GM23338 (cell line): ENCODE data around the gene MAPK8IP3.

Experiments
- CREB1 ChIP-seq: fragments of 250-450 bp; sonication (Bioruptor Pico); IDR thresholded peaks from 2 replicates; pipeline ENCODE4 v1.5.0; 2020; ENCODE audit warnings: low read depth, mild to moderate bottlenecking, moderate library complexity
- EZH2 ChIP-seq: fragments of 200-600 bp; sonication (generic); IDR thresholded peaks from one replicate; pipeline ENCODE4 v1.8.0; 2017; ENCODE audit warnings: antibody characterized with exemption, mild to moderate bottlenecking, low read depth; ENCODE audit not compliant: unreplicated experiment
- EZH2phosphoT487 ChIP-seq: fragments of 200-600 bp; sonication (generic); IDR thresholded peaks from one replicate; pipeline ENCODE4 v1.8.1; 2018; ENCODE audit warnings: antibody characterized with exemption; ENCODE audit not compliant: unreplicated experiment
- JUNB ChIP-seq: IDR thresholded peaks from one replicate; pipeline ENCODE4 v1.6.1; 2016; ENCODE audit warnings: antibody characterized with exemption; ENCODE audit not compliant: unreplicated experiment
- NANOG ChIP-seq: IDR thresholded peaks from 2 replicates; pipeline ENCODE4 v1.6.1; 2016; ENCODE audit warnings: antibody characterized with exemption, borderline replicate concordance
- POLR2AphosphoS5 ChIP-seq: IDR thresholded peaks from 2 replicates; pipeline ENCODE4 v1.6.1; 2016; ENCODE audit warnings: antibody characterized with exemption, low read depth
- STAT1 ChIP-seq: IDR thresholded peaks from one replicate; pipeline ENCODE4 v1.6.1; 2016; ENCODE audit warnings: antibody characterized with exemption; ENCODE audit not compliant: unreplicated experiment
- ZNF114 ChIP-seq: fragments of 250-450 bp; sonication (Bioruptor Pico); IDR thresholded peaks from 2 replicates; pipeline ENCODE4 v1.5.0; 2020; ENCODE audit warnings: mild to moderate bottlenecking, moderate library complexity
- TF ChIP-seq, protein P1 (sequence below), 2 experiments: fragments of 200-600 bp in 1 of 2; sonication (generic) in 1 of 2; conservative IDR thresholded peaks; 2 replicates each; pipeline versions ENCODE4 v1.5.1 to v1.6.1; 2016 to 2017; ENCODE audit warnings: antibody characterized with exemption in 2 of 2, low read depth in 2 of 2, mild to moderate bottlenecking in 2 of 2, moderate library complexity in 1 of 2
- TF ChIP-seq, protein P2 (sequence below): IDR thresholded peaks from one replicate; pipeline ENCODE4 v1.6.1; 2018; ENCODE audit warnings: antibody characterized with exemption; ENCODE audit not compliant: unreplicated experiment
- TF ChIP-seq, protein P3 (sequence below): IDR thresholded peaks from 2 replicates; pipeline ENCODE4 v1.6.1; 2016; ENCODE audit warnings: antibody characterized with exemption
- TF ChIP-seq, protein P4 (sequence below): fragments of 250-450 bp; sonication (Bioruptor Pico); IDR thresholded peaks from 2 replicates; pipeline ENCODE4 v1.5.0; 2020; ENCODE audit warnings: mild to moderate bottlenecking, moderate library complexity

DNA sequence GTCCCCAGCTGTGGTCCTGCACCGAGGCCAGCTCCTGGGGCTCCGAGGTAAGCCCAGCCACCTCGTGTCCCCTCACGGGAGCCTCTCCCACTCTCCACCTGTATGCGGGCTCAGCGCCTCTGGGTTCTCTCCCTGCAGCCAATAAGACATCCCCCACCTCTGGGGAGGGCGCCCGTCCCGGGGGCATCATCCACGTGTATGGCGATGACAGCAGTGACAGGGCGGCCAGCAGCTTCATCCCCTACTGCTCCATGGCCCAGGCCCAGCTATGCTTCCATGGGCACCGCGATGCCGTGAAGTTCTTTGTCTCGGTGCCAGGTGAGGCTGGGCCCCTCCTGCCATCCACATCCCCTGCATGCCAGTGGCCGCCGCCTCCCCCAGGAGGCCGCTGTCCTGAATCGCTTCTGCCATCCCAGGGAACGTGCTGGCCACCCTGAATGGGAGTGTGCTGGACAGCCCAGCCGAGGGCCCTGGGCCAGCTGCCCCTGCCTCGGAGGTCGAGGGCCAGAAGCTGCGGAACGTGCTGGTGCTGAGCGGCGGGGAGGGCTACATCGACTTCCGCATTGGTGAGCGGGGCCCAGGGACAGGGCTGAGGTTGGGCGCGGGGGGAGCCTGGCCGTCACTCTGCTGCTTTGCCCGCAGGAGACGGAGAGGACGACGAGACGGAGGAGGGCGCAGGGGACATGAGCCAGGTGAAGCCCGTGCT is 62.2 kb downstream of the MAPK8IP3 start:
- no peak for TF ChIP-seq EZH2phosphoT487
- TF ChIP-seq EZH2 = no peak
- TF ChIP-seq, protein P1, sequence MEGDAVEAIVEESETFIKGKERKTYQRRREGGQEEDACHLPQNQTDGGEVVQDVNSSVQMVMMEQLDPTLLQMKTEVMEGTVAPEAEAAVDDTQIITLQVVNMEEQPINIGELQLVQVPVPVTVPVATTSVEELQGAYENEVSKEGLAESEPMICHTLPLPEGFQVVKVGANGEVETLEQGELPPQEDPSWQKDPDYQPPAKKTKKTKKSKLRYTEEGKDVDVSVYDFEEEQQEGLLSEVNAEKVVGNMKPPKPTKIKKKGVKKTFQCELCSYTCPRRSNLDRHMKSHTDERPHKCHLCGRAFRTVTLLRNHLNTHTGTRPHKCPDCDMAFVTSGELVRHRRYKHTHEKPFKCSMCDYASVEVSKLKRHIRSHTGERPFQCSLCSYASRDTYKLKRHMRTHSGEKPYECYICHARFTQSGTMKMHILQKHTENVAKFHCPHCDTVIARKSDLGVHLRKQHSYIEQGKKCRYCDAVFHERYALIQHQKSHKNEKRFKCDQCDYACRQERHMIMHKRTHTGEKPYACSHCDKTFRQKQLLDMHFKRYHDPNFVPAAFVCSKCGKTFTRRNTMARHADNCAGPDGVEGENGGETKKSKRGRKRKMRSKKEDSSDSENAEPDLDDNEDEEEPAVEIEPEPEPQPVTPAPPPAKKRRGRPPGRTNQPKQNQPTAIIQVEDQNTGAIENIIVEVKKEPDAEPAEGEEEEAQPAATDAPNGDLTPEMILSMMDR (conservative IDR thresholded peaks at IDR 0.05; ENCODE audit: low read depth in 2 of 2) = no peak
- TF ChIP-seq POLR2AphosphoS5 = no peak
- TF ChIP-seq JUNB = no peak
- TF ChIP-seq, protein P2, sequence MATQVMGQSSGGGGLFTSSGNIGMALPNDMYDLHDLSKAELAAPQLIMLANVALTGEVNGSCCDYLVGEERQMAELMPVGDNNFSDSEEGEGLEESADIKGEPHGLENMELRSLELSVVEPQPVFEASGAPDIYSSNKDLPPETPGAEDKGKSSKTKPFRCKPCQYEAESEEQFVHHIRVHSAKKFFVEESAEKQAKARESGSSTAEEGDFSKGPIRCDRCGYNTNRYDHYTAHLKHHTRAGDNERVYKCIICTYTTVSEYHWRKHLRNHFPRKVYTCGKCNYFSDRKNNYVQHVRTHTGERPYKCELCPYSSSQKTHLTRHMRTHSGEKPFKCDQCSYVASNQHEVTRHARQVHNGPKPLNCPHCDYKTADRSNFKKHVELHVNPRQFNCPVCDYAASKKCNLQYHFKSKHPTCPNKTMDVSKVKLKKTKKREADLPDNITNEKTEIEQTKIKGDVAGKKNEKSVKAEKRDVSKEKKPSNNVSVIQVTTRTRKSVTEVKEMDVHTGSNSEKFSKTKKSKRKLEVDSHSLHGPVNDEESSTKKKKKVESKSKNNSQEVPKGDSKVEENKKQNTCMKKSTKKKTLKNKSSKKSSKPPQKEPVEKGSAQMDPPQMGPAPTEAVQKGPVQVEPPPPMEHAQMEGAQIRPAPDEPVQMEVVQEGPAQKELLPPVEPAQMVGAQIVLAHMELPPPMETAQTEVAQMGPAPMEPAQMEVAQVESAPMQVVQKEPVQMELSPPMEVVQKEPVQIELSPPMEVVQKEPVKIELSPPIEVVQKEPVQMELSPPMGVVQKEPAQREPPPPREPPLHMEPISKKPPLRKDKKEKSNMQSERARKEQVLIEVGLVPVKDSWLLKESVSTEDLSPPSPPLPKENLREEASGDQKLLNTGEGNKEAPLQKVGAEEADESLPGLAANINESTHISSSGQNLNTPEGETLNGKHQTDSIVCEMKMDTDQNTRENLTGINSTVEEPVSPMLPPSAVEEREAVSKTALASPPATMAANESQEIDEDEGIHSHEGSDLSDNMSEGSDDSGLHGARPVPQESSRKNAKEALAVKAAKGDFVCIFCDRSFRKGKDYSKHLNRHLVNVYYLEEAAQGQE = no peak
- no peak for TF ChIP-seq CREB1
- TF ChIP-seq, protein P3, sequence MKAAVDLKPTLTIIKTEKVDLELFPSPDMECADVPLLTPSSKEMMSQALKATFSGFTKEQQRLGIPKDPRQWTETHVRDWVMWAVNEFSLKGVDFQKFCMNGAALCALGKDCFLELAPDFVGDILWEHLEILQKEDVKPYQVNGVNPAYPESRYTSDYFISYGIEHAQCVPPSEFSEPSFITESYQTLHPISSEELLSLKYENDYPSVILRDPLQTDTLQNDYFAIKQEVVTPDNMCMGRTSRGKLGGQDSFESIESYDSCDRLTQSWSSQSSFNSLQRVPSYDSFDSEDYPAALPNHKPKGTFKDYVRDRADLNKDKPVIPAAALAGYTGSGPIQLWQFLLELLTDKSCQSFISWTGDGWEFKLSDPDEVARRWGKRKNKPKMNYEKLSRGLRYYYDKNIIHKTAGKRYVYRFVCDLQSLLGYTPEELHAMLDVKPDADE = no peak
- no peak for TF ChIP-seq STAT1
- TF ChIP-seq, protein P4, sequence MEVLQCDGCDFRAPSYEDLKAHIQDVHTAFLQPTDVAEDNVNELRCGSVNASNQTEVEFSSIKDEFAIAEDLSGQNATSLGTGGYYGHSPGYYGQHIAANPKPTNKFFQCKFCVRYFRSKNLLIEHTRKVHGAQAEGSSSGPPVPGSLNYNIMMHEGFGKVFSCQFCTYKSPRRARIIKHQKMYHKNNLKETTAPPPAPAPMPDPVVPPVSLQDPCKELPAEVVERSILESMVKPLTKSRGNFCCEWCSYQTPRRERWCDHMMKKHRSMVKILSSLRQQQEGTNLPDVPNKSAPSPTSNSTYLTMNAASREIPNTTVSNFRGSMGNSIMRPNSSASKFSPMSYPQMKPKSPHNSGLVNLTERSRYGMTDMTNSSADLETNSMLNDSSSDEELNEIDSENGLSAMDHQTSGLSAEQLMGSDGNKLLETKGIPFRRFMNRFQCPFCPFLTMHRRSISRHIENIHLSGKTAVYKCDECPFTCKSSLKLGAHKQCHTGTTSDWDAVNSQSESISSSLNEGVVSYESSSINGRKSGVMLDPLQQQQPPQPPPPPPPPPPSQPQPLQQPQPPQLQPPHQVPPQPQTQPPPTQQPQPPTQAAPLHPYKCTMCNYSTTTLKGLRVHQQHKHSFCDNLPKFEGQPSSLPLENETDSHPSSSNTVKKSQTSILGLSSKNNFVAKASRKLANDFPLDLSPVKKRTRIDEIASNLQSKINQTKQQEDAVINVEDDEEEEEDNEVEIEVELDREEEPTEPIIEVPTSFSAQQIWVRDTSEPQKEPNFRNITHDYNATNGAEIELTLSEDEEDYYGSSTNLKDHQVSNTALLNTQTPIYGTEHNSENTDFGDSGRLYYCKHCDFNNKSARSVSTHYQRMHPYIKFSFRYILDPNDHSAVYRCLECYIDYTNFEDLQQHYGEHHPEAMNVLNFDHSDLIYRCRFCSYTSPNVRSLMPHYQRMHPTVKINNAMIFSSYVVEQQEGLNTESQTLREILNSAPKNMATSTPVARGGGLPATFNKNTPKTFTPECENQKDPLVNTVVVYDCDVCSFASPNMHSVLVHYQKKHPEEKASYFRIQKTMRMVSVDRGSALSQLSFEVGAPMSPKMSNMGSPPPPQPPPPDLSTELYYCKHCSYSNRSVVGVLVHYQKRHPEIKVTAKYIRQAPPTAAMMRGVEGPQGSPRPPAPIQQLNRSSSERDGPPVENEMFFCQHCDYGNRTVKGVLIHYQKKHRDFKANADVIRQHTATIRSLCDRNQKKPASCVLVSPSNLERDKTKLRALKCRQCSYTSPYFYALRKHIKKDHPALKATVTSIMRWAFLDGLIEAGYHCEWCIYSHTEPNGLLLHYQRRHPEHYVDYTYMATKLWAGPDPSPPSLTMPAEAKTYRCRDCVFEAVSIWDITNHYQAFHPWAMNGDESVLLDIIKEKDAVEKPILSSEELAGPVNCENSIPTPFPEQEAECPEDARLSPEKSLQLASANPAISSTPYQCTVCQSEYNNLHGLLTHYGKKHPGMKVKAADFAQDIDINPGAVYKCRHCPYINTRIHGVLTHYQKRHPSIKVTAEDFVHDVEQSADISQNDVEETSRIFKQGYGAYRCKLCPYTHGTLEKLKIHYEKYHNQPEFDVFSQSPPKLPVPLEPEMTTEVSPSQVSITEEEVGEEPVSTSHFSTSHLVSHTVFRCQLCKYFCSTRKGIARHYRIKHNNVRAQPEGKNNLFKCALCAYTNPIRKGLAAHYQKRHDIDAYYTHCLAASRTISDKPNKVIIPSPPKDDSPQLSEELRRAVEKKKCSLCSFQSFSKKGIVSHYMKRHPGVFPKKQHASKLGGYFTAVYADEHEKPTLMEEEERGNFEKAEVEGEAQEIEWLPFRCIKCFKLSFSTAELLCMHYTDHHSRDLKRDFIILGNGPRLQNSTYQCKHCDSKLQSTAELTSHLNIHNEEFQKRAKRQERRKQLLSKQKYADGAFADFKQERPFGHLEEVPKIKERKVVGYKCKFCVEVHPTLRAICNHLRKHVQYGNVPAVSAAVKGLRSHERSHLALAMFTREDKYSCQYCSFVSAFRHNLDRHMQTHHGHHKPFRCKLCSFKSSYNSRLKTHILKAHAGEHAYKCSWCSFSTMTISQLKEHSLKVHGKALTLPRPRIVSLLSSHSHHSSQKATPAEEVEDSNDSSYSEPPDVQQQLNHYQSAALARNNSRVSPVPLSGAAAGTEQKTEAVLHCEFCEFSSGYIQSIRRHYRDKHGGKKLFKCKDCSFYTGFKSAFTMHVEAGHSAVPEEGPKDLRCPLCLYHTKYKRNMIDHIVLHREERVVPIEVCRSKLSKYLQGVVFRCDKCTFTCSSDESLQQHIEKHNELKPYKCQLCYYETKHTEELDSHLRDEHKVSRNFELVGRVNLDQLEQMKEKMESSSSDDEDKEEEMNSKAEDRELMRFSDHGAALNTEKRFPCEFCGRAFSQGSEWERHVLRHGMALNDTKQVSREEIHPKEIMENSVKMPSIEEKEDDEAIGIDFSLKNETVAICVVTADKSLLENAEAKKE = no peak
- TF ChIP-seq NANOG = no peak
- no peak for TF ChIP-seq ZNF114
